8988T (cell line): Measurements from ENCODE around the gene RABL2B.
A peak's percentile ranks its signal among the peaks of the same experiment; 100 is the strongest.
"Not testable (repeated sequence)": the region's sequence is repeated elsewhere in the genome, so short reads cannot be mapped to it uniquely, and the experiment has no call there.

ENCODE experiments used
- DNase-seq: peaks from one replicate; pipeline ENCODE4 v3.0.0; 2011

RABL2B gene

GRCh38 chr22:50783033-50783879 is at the start of gene RABL2B:
RABL2B (minus strand) TSS chr22:50783636; CDS start chr22:50782294, 1,342 bp downstream.
- peak; percentile 72 for DNase-seq

GRCh38 chr22:50786936-50787335 is 3.5 kb upstream of the RABL2B start:
- DNase-seq: not testable (repeated sequence)

- DNase-seq: not testable (repeated sequence)
Measured at GRCh38 chr22:50785289-50785688, 1.9 kb upstream of the RABL2B start.

- not testable (repeated sequence) for DNase-seq
Measured at GRCh38 chr22:50783880-50784276, 442 bp upstream of the RABL2B start.

GRCh38 chr22:50782253-50782652 is 1.2 kb downstream of the RABL2B start:
- not testable (repeated sequence) for DNase-seq

GRCh38 chr22:50780244-50780643 is 3.2 kb downstream of the RABL2B start:
- not testable (repeated sequence) for DNase-seq

- not testable (repeated sequence) for DNase-seq
Measured at GRCh38 chr22:50777631-50778030, 5.8 kb downstream of the RABL2B start.

GRCh38 chr22:50775132-50775531 is 8.3 kb downstream of the RABL2B start:
- DNase-seq: peak; percentile 43

GRCh38 chr22:50764288-50764687 is 19.1 kb downstream of the RABL2B start:
- not testable (repeated sequence) for DNase-seq

GRCh38 chr22:50761829-50762228 is 21.6 kb downstream of the RABL2B start:
- not testable (repeated sequence) for DNase-seq

- not testable (repeated sequence) for DNase-seq
Measured at GRCh38 chr22:50759597-50760341, 23.7 kb downstream of the RABL2B start.

- not testable (repeated sequence) for DNase-seq
Measured at GRCh38 chr22:50756949-50757491, 26.4 kb downstream of the RABL2B start.

GRCh38 chr22:50756406-50756805 is 27.0 kb downstream of the RABL2B start:
- DNase-seq: not testable (repeated sequence)

- DNase-seq: not testable (repeated sequence)
Measured at GRCh38 chr22:50755251-50755650, 28.2 kb downstream of the RABL2B start.

GRCh38 chr22:50749302-50750074 is 33.9 kb downstream of the RABL2B start:
- DNase-seq: not testable (repeated sequence)

GRCh38 chr22:50748630-50749029 is 34.8 kb downstream of the RABL2B start:
- not testable (repeated sequence) for DNase-seq

- not testable (repeated sequence) for DNase-seq
Measured at GRCh38 chr22:50747521-50747920, 35.9 kb downstream of the RABL2B start.

GRCh38 chr22:50744424-50744823 is 39.0 kb downstream of the RABL2B start:
- not testable (repeated sequence) for DNase-seq

GRCh38 chr22:50740714-50741113 is 42.7 kb downstream of the RABL2B start:
- DNase-seq: not testable (repeated sequence)

GRCh38 chr22:50739894-50740293 is 43.5 kb downstream of the RABL2B start:
- DNase-seq: no peak

GRCh38 chr22:50739279-50739691 is 44.2 kb downstream of the RABL2B start:
- no peak for DNase-seq

GRCh38 chr22:50738649-50739227 is 44.7 kb downstream of the RABL2B start:
- no peak for DNase-seq
